Measurements from ENCODE around the gene GJB6. TPM values are rescaled to one million over a fixed set of nuclear protein-coding genes. Genes with fewer than 3 reads are reported as not detected.

GJB6 gene
- total RNA-seq, 1 donor from 2014 or later = not detected

- Mint-ChIP-seq H3K27ac (ENCODE audit: unreplicated experiment) (no peak overlapping the region), H3K4me3 (no peak overlapping the region), H3K36me3 (ENCODE audit: low read depth) (no peaks in the 10 kb centered on the region), H3K9me3 (no peaks in the 10 kb centered on the region), H3K27me3 (ENCODE audit: low read depth) (peaks cover 26% of the 10 kb centered on the region), H3K4me1 (no peaks in the 10 kb centered on the region)
- no peak for DNase-seq (ENCODE audit: low read depth, low spot score)
- TF ChIP-seq CTCF (conservative IDR thresholded peaks at IDR 0.05) = no peak
Observed at GRCh38 chr13:20221772-20222171, 10.3 kb downstream of the GJB6 start.

- Mint-ChIP-seq H3K4me3 (no peak overlapping the region), H3K4me1 (no peaks in the 10 kb centered on the region), H3K36me3 (ENCODE audit: low read depth) (no peaks in the 10 kb centered on the region), H3K9me3 (no peaks in the 10 kb centered on the region), H3K27me3 (ENCODE audit: low read depth) (peaks cover 23% of the 10 kb centered on the region), H3K27ac (ENCODE audit: unreplicated experiment) (no peak overlapping the region)
- no peak for TF ChIP-seq CTCF (conservative IDR thresholded peaks at IDR 0.05)
- DNase-seq (ENCODE audit: low read depth, low spot score) = no peak
Observed at GRCh38 chr13:20219577-20219976, 12.5 kb downstream of the GJB6 start.

GRCh38 chr13:20217168-20217567 is 15.0 kb downstream of the GJB6 start:
- H3K27ac Mint-ChIP-seq (ENCODE audit: unreplicated experiment) = no peak overlapping the region
- H3K4me3 Mint-ChIP-seq = no peak overlapping the region
- peaks cover 5% of the 10 kb centered on the region for H3K9me3 Mint-ChIP-seq
- no peaks in the 10 kb centered on the region for H3K36me3 Mint-ChIP-seq (ENCODE audit: low read depth)
- TF ChIP-seq CTCF (conservative IDR thresholded peaks at IDR 0.05) = no peak
- H3K4me1 Mint-ChIP-seq = no peaks in the 10 kb centered on the region
- DNase-seq (ENCODE audit: low read depth, low spot score) = no peak
- H3K27me3 Mint-ChIP-seq (ENCODE audit: low read depth) = peaks cover 25% of the 10 kb centered on the region

GRCh38 chr13:20209948-20210347 is 22.2 kb downstream of the GJB6 start:
- no peak for DNase-seq (ENCODE audit: low read depth, low spot score)
- Mint-ChIP-seq H3K4me3 (no peak overlapping the region), H3K27me3 (ENCODE audit: low read depth) (peaks cover 14% of the 10 kb centered on the region), H3K9me3 (peaks cover 7% of the 10 kb centered on the region), H3K4me1 (peaks cover 4% of the 10 kb centered on the region), H3K27ac (ENCODE audit: unreplicated experiment) (no peak overlapping the region), H3K36me3 (ENCODE audit: low read depth) (no peaks in the 10 kb centered on the region)
- TF ChIP-seq CTCF (conservative IDR thresholded peaks at IDR 0.05) = no peak

- DNase-seq (ENCODE audit: low read depth, low spot score) = no peak
- H3K9me3 Mint-ChIP-seq = peaks cover 5% of the 10 kb centered on the region
- H3K4me3 Mint-ChIP-seq = no peak overlapping the region
- peaks cover under 1% of the 10 kb centered on the region for H3K36me3 Mint-ChIP-seq (ENCODE audit: low read depth)
- no peaks in the 10 kb centered on the region for H3K27me3 Mint-ChIP-seq (ENCODE audit: low read depth)
- TF ChIP-seq CTCF (conservative IDR thresholded peaks at IDR 0.05) = no peak
- H3K4me1 Mint-ChIP-seq = peaks cover 4% of the 10 kb centered on the region
- no peak overlapping the region for H3K27ac Mint-ChIP-seq (ENCODE audit: unreplicated experiment)
Observed at GRCh38 chr13:20206698-20207235, 25.4 kb downstream of the GJB6 start.
